Myocyte (in vitro differentiated cells): Measurements from ENCODE around the gene RIPOR3. TPM values are rescaled to one million over a fixed set of nuclear protein-coding genes. Genes with fewer than 3 reads are reported as not detected.
"Not testable (repeated sequence)": the region's sequence is repeated elsewhere in the genome, so short reads cannot be mapped to it uniquely, and the experiment has no call there.

Source experiments
- DNase-seq: peaks from one replicate; pipeline ENCODE4 v3.0.0-alpha.2; 2012; ENCODE audit warnings: low read depth
- total RNA-seq: library from RNA; depleted of rRNA; stranded (reverse); fragments of >200 nt; gene quantifications from 2 replicates; pipeline ENCODE4 v1.2.3, GENCODE V29; 2014

RIPOR3 gene
- total RNA-seq, 1 donor from 2014 or later = 0.16 TPM

DNA sequence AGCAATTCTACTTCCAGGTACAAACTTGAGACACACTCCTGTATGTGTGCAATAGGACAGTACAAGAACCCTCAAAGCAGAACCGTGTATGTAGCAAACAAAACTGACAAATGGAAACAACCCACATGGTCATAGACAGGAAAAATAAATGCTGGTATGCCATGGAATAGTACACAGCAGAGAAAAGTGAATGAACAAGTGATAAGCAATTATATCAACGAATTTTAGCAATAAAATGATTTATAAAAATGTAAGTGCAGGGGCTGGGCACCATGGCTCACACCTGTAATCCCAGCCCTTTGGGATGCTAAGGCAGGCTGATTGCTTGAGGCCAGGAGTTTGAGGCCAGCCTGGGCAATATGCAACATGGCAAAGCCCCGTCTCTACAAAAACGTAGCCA is 9.3 kb downstream of the RIPOR3 start:
- no peak for DNase-seq

DNA sequence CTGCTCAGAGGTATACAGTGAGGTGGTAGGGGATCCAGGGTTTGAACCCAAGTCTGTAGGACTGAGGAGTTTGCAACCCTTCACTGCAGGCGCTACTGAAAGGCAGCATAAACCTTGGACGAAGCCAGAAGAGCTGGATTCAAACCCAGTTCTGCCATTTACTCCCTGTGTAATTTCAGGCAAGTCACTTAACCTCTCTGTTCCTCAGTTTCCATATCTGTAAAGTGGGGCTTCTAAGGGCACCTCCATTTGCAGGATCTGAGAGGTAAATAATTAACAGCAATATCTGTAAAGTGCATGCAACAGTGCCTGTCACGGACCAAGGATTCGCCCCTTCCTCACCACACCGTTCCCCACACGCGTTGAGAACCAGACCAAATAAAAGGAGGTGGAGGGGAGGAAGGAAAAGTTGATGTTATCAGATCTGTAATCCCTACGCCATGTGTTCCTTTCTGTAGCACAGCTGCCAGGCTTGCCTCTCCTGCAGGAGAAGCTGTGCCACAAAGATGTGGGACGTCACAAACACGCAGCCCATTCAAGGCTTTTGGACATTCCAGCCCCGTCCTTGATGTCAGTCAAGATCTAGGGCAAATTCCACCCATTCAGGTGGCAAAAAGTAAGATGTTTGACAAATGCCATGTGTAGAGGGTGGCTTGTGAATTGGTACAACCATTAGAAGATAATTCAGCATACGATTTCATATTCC is 9.8 kb downstream of the RIPOR3 start:
- DNase-seq = no peak

DNA sequence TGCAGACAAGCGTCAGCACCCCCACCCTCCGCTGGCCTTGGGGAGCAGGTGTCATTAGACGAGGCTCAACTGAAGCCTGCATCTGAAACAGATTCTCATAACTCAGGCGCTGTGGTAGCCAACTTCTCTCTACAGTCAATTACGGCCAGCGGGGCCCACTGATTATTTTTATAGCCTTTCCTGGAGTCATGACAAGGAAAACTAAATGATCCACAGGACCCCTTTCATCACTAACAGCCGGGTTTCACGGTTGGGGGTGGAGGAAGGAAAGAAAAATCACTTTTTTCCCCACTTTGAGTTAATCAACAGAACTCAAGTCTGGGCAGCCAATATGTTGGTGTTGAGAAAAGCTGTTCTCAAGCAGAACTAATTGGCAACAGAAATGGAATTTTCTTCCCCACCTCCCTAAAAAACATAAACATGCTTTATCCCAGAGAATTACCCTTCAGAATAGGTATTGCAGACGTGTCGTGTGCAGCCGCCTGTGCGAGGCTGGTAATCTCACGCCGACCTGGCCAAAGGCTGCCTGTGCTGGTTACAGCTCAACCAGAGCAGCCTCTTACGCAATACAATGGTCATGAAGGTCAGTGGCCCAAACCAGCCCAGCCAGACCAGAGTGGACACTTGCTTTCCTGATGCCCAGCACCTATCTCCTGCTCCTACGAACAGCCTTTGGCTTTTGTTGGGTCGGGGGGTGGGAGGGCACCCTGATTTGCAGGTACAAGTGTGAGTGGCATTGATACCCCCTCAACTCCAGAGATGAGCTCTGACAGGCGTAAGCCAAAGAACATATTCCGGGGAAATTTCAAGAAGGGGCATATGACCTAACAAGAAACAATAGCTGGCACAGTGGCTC is 11.0 kb downstream of the RIPOR3 start:
- DNase-seq = no peak

DNA sequence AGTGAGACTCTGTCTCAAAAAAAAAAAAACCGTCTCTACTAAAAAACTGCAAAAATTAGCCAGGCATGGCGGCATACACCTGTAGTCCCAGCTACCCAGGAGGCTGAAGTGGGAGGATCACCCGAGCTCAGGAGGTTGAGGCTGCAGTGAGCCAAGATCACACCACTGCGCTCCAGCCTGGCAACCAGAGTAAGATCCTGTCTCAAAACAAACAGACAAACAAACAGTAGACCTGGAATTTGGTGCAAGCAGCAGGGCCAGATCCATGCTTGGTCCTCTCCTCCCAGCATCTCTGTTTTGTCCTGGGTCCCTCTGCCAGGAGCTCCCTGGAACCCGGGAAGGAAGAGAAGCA is 11.6 kb downstream of the RIPOR3 start:
- no peak for DNase-seq

DNA sequence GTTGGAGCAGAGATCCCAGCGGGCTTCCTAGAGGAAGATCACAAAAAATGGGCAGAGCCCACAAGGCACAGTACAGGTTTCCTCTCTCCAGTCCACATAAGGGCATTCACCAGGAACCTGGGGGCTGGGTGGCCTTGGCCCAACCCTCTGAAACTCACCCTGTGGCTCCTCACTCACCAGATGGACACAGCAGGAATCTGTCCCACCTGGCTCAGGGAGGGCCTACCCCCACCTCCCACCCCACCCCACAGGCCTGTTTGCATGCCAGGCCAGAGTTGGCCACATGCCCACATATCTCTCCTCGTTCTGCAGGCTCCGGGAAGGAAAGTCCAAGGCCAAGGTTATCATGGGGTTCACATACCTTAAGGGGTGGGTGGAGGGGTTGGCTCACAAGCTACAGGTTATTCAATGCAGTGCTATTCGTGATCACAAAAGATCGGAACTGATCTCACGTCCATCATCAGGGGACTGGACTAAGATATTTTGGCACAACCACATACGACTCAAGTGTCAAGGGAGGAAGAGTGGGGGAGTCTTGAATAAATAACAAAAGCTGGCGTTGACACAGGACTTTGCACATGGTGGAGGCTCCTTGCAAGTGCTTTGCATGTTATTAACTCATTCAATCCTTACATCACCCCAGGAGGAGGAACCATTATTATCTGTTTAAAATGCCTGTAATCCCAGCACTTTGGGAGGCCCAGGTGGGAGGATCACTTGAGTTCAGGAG is 13.0 kb downstream of the RIPOR3 start:
- DNase-seq = no peak

DNA sequence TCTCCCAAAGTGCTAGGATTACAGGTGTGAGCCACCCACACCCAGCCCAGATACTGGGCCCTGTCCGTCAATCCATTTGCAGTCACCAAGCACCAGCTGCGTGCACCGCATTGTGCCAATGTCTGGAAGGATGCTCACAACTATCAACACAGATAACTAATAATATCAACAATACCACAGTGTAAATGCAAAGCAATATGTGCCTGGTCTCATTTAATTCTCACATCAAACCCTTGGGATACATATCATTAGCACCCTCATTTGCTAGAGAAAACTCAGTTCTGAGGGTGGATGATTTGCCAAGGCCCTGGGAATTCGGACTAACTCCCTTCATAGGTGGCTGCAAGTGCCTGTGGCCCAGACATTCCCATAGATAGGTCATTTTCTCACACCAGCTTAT is 14.5 kb downstream of the RIPOR3 start:
- no peak for DNase-seq

DNA sequence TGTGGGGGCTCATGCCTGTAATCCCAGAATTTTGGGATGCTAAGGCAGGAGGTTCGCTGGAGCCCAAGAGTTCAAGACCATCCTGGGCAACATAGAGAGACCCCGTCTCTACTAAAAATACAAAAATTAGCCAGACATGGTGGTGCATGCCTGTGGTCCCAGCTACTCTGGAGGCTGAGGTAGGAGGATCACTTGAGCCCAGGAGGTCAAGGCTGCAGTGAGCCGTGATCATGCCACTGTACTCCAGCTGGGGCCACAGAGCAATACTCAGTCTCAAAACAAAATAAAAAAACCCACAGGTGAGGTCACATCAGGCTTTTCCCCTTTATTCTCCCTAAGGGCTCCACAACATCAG is 15.0 kb downstream of the RIPOR3 start:
- DNase-seq = not testable (repeated sequence)

DNA sequence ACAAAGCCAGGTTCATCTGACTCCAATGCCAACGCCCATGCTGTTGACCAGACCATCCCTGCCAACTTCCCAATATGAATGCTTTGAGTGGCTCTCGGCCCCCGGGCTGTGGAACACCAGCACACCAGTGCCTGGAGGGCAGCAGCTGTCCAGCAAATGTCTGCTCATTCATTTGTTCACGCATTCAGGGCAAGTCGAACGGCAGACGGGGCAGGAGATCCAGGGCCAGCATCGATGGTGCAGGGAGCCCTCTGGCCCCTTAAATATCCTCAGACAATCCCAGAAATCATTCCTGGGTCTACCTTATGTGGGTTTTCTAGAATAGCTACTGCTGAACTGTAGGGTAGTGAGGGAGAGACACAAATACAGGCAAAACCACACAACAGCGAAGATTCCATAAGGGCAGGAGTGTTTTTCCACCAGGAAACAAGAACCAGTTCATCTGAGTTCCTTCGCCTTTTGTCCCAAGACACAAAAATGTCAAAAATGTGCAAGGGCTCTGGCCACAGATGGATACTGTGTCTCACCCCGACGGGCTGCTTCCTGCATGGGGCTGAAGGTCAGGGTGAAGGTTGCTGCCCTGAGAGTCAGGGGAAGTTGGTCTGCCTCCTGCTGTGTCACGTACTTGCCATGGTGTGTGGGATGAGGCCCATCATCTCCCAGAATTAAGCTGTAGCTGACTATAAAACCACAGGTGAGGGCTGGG is 15.5 kb downstream of the RIPOR3 start:
- no peak for DNase-seq

DNA sequence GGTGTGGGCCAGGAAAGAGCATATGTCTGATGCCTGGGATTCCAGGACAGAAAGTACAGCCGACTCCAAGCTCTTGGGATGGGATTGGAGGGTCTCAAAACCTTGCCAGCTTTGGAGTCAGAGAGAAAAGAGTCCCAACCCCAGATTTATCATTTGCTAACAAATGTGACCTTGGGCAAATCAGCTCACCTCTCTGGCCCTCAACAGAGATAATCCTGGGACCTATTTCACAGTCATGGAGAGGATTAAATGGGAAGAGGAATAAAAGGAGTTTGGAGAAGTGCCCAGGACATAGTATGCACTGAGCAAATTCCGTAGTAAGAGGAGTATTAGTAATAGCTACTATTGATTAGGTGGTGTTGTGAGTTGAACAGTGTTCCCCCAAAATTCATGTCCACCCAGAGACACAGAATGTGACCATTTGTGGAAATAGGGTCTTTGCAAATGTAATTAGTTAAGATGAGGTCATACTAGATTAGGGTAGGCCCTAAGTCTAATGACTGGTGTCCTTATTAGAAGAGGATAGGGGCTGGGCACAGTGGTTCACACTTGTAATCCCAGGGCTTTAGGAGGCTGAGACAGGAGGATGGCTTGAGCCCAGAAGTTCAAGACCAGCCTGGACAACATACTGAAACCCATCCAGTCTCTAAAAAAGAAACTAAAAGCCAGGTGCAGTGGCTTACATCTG is 17.1 kb downstream of the RIPOR3 start:
- DNase-seq = no peak

DNA sequence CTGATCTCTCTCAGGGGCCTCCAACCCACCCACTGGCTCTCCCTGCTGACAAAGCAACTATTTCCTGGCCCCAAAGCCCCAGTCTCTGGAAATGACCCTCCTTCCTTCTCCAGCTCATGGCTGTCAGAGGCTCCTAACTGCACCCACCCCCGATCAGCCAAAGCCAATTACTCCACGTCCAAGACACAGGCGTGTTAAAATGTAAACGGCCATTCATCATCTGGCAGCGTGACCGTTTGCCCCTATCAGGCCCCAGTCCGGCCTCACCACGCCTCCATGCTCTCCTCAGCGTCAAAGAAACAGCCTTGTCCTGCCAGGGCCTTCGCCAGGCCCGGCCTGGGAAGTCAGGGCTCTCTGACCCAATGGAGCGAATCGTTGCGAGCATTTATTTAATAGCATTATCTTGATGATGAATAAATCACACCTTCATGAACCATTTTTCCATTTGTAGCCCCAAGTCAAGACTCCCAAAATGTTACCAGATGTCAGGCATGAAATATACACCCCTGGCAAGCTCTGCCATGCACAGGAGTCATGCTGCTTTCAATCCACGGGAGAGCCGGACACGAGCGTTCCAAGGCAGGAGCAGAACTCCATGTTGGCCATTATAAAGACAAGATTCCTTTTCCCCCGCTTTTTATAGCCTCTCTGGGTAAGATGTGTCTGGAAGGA is 17.7 kb downstream of the RIPOR3 start:
- DNase-seq = no peak

DNA sequence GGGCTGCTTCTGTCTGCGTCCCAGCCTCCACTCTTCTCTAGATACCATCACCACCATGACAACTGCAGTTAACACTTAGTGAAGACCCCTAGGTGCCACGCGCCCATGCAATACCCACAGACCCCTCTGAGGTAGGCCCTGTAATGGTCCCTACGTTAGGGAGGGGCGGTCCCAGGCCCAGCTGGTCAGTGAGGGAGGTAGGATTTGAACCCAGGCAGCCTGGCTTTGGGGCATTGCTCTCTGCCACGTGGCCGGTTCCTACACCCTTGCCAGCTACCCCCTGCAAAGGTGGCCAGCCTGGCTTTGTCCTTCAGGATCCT is 18.2 kb downstream of the RIPOR3 start:
- no peak for DNase-seq

DNA sequence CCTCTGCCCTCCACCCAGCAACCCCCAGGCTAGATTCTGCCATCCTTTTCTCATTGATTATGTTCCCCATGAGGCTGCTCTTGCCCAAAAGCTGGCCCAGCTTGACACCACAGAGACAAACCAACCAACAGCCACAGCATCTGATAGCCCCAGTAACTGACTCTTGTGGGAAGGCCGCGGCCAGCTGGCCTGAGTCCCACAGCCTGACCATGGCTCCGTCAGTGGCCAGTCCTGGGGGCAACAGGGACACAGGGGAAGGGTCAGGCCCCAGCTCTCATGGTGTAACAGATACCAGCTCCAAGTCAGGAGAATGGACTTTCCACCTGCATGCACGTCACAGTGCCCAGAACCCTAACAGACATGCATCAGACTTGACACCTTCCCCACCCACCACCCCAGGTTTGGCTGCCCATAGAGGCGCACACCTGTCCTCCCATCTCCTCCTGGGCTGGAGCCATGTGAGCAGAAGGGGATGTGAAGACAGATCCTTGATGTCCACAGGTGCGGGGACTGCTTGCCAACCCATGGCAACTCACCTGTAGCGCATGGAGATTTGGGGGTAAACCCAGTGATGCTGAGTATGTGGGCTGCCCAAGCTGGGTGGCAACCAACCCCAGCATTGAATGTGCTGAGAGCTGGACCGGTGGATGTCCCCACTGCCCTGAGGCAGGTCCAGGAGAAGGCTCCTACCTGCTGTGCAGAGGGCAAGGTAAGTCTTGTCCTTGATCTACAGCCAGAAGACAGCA is 18.8 kb downstream of the RIPOR3 start:
- no peak for DNase-seq

DNA sequence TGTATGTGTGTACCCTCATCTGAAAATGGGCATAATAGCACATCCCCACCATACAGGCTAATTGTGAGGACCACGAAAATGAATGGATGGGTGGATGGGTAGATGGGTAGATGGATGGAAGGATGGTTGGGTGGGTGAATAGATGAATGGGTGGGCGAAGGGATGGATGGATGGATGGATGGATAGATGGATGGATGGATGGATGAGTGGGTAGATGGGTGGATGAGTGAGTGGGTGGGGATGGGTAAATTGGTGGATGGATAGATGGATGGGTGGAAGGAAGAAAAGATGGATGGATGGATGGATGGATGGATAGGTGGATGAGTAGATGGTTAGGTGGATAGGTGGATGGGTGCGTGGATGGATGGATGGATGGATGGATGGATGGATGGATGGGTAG is 19.7 kb downstream of the RIPOR3 start:
- DNase-seq = no peak

DNA sequence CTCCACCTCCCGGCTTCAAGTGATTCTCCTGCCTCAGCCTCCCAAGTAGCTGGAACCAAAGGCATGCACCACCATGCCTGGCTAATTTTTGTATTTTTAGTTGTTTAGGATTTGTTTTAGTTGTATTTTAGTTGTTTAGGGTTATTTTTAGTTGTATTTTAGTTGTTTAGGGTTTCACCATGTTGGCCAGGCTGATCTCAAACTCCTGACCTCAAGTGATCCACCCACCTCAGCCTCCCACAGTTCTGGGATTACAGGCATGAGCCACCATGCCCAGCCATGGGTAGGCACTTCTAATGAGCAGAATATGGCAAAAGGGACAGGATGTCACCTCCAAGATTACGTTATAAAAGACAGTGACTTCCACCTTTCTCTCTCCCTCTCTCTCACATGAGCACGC is 20.3 kb downstream of the RIPOR3 start:
- DNase-seq = not testable (repeated sequence)

DNA sequence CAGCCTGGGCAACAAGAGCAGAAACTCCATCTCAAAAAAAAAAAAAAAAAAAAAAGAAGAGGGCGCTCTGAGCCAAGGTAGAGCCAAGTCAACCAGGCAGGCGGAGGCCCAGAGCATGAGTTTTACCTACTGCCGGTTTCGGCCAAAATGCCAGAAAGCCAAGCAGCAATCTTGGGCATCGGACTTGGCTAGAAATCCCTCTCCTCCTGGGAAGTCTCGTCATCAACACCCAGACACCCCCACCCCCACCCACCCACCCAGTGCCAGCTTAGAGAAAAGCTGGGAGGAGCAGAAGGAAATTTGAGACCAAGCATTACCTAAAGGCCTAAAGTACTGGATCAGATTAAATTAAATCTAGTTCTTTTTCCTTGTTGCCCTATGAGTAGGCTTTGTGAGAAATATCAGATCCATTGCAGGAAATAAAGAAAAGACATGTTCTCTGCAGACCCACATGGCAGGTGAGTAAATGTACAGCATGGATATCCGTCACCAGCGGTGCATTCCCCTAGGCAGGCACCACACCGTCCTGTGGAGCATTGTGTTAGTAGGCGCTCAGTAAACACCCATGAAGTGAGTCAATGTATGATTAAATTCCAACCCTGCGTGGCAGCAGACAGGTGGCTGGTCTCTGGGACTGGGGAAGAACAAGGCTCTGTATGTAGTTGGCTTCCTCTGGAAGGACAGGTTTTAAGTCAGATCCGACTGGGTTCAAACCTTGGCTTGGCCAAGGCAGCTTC is 21.0 kb downstream of the RIPOR3 start:
- no peak for DNase-seq

DNA sequence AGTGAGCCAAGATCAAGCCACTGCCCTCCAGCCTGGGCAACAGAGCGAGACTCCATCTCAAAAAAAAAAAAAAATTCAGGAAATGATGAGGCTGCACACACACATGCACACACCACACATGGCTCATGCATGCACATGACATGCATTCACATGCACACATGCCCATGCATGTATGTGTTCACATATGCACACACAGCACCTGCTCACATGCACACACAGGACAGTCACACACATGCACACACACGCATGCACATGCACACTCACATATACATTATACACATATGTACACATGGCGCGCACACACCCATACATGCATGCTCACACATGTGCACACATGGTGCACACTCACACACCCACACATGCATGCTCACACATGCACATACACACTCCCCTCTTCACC is 22.5 kb downstream of the RIPOR3 start:
- DNase-seq = no peak

DNA sequence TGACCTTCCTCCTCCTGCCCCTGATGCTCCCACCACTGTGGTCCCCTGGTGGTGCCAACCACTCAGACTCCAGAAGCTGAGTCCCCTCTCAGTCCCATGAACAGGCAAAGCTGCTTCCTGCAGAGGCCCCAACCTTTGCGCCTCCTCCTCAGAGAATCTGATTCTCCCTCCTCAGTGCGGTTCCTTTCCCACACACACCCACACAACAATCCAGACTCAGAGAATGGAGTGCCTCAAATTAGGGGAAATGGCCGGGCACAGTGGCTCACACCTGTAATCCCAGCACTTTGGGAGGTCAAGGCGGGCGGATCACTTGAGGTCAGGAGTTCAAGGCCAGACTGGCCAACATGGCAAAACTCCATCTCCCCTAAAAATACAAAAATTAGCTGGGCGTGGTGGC is 23.0 kb downstream of the RIPOR3 start:
- no peak for DNase-seq

DNA sequence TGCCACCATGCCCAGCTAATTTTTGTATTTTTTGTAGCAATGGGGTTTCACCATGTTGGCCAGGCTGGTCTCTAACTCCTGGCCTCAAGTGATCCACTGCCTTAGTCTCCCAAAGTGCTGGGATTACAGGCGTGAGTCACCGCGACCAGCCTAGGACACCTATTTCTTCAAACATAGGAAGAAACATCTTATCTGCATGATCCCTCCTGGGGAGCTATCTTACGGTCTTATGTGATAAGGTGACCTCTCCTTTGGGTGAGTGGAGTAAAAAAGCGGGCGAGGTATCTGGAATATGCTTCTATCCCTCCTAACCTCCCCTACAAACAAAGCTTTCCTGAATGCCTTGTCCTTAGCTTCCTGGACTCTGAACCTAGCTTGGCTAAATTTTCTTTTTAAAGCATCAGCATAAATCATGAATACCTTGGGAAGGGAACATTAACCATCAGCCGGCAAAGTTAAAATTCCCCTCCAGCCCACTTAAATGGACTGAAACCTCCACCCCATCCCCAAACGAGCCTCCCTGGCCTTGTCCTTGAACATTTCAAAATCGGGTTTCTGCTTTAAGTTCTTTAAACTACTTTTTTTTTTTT is 24.5 kb downstream of the RIPOR3 start:
- no peak for DNase-seq

DNA sequence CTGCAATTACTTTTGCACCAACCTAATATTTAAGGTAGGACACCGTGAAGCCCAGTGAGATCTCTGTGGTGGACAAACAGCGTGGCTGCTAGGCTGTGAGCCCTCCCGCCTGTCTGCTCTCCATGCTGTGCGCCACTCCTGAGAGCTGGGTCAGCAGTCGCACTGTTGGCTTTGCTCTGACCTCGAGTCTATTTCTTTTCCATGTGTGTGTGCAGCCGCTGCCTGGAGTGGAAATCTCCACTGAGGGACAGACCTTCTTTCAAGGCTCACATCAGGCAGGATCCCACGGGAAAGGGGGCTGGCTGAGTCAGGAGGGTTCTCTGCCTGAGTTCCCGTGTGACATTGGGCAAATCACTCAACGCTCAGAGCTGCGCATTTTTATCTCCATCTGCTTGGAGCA is 27.1 kb downstream of the RIPOR3 start:
- no peak for DNase-seq
